GM23338 (cell line): ENCODE measurements around the gene HMCN2. TPM values are rescaled to one million over a fixed set of nuclear protein-coding genes. Genes with fewer than 3 reads are reported as not detected.

Experiments used
- ATAC-seq: fragments of 200-7000 bp; cut with Tn5 transposase; 3 replicates; pipeline ENCODE4 v1.9.1; 2020
- DNase-seq: peaks from one replicate; pipeline ENCODE4 v3.0.0-alpha.2; 2015; ENCODE audit warnings: low spot score
- H2AFZ ChIP-seq: fragments of 200-600 bp; sonication (generic); 2 replicates; pipeline ENCODE4 v1.8.0; 2016; ENCODE audit warnings: antibody characterized with exemption, mild to moderate bottlenecking, moderate library complexity
- H3F3A ChIP-seq: fragments of 200-600 bp; sonication (generic); replicated peaks from 2 replicates; pipeline ENCODE4 v1.8.0; 2017; ENCODE audit warnings: antibody characterized with exemption, mixed run types, low read depth
- H3K27ac ChIP-seq: fragments of 200-600 bp; sonication (generic); 2 replicates; pipeline ENCODE4 v1.6.1; 2016; ENCODE audit warnings: low read depth
- H3K27me3 ChIP-seq: fragments of 200-600 bp; sonication (generic); 2 replicates; pipeline ENCODE4 v1.8.0; 2016; ENCODE audit warnings: mild to moderate bottlenecking, mixed run types, moderate library complexity; ENCODE audit not compliant: insufficient read depth
- H3K36me3 ChIP-seq: fragments of 200-600 bp; sonication (generic); 2 replicates; pipeline ENCODE4 v1.8.0; 2016; ENCODE audit warnings: mild to moderate bottlenecking; ENCODE audit not compliant: insufficient read depth
- H3K4me1 ChIP-seq: fragments of 200-600 bp; sonication (generic); 2 replicates; pipeline ENCODE4 v1.8.0; 2016; ENCODE audit warnings: mild to moderate bottlenecking, moderate library complexity; ENCODE audit not compliant: insufficient read depth
- H3K4me2 ChIP-seq: fragments of 200-600 bp; sonication (generic); 2 replicates; pipeline ENCODE4 v1.7.1; 2017; ENCODE audit warnings: mixed run types
- H3K4me3 ChIP-seq: fragments of 200-600 bp; sonication (generic); 2 replicates; pipeline ENCODE4 v1.6.1; 2016; ENCODE audit warnings: mixed run types
- H3K79me2 ChIP-seq: fragments of 200-600 bp; sonication (generic); replicated peaks from 2 replicates; pipeline ENCODE4 v1.8.0; 2017; ENCODE audit warnings: mild to moderate bottlenecking; ENCODE audit not compliant: insufficient read depth
- H3K9me2 ChIP-seq: fragments of 200-600 bp; sonication (generic); 2 replicates; pipeline ENCODE4 v1.8.0; 2017; ENCODE audit not compliant: insufficient read depth
- H4K20me1 ChIP-seq: fragments of 200-600 bp; sonication (generic); replicated peaks from 2 replicates; pipeline ENCODE4 v1.8.0; 2017; ENCODE audit warnings: mild to moderate bottlenecking; ENCODE audit not compliant: insufficient read depth
- H3K27ac Mint-ChIP-seq: 2 replicates; pipeline ENCODE4 v1.8.0; 2020; ENCODE audit warnings: inconsistent platforms, mild to moderate bottlenecking, moderate library complexity, mixed read lengths
- H3K27me3 Mint-ChIP-seq: 3 replicates; pipeline ENCODE4 v1.8.0; 2022; ENCODE audit warnings: low read depth, mild to moderate bottlenecking, moderate library complexity, mixed read lengths, inconsistent platforms; ENCODE audit not compliant: insufficient read depth, poor library complexity
- H3K36me3 Mint-ChIP-seq: 3 replicates; pipeline ENCODE4 v1.8.0; 2021; ENCODE audit warnings: low read depth, mild to moderate bottlenecking, inconsistent platforms, moderate library complexity, mixed read lengths
- H3K4me1 Mint-ChIP-seq: 3 replicates; pipeline ENCODE4 v1.8.0; 2020; ENCODE audit warnings: mild to moderate bottlenecking, inconsistent platforms, mixed read lengths
- H3K4me3 Mint-ChIP-seq: 3 replicates; pipeline ENCODE4 v1.8.0; 2021; ENCODE audit warnings: moderate library complexity, mild to moderate bottlenecking, inconsistent platforms, mixed read lengths
- H3K9me3 Mint-ChIP-seq: 3 replicates; pipeline ENCODE4 v1.8.0; 2020; ENCODE audit warnings: moderate library complexity, mild to moderate bottlenecking, inconsistent platforms, mixed read lengths
- CTCF ChIP-seq, 2 experiments: fragments of 200-600 bp in 1 of 2; sonication (generic) in 1 of 2; conservative IDR thresholded peaks; 2 replicates each; pipeline versions ENCODE4 v1.5.1 to v1.6.1; 2016 to 2017; ENCODE audit warnings: antibody characterized with exemption in 2 of 2, low read depth in 2 of 2, mild to moderate bottlenecking in 2 of 2, moderate library complexity in 1 of 2
- ETS1 ChIP-seq: IDR thresholded peaks from 2 replicates; pipeline ENCODE4 v1.6.1; 2016; ENCODE audit warnings: antibody characterized with exemption
- EZH2 ChIP-seq: fragments of 200-600 bp; sonication (generic); IDR thresholded peaks from one replicate; pipeline ENCODE4 v1.8.0; 2017; ENCODE audit warnings: antibody characterized with exemption, mild to moderate bottlenecking, low read depth; ENCODE audit not compliant: unreplicated experiment
- REST ChIP-seq: IDR thresholded peaks from one replicate; pipeline ENCODE4 v1.6.1; 2018; ENCODE audit warnings: antibody characterized with exemption; ENCODE audit not compliant: unreplicated experiment
- ZNF331 ChIP-seq: fragments of 250-450 bp; sonication (Bioruptor Pico); IDR thresholded peaks from 2 replicates; pipeline ENCODE4 v1.5.0; 2020; ENCODE audit warnings: low read depth, mild to moderate bottlenecking, moderate library complexity
- ZNF462 ChIP-seq: fragments of 250-450 bp; sonication (Bioruptor Pico); IDR thresholded peaks from 2 replicates; pipeline ENCODE4 v1.5.0; 2020; ENCODE audit warnings: mild to moderate bottlenecking, moderate library complexity
- polyA plus RNA-seq: library from polyadenylated mRNA; unstranded; fragments of >200 nt; fragmentation: Nextera tagmentation; extraction: Ambion mirVana; gene quantifications from 2 replicates; pipeline ENCODE4 v1.2.1, GENCODE V29; 2016
- total RNA-seq: library from RNA; depleted of rRNA; stranded (reverse); fragments of >200 nt; shearing (Covaris generic); gene quantifications from 2 replicates; pipeline ENCODE4 v1.2.3, GENCODE V29; 2014

The HMCN2 gene
- total and polyA plus RNA-seq, 2 experiments from 2014 or later = 1.3 to 4.7 TPM

- no peak for TF ChIP-seq ZNF462
Observed at GRCh38 chr9:130418776-130419175, 153.2 kb downstream of the HMCN2 start (continued).

- H3K27me3 ChIP-seq = no peaks in the 10 kb centered on the region
- no peak overlapping the region for H2AFZ ChIP-seq
- DNase-seq (no peak), ATAC-seq (no peak)
- Mint-ChIP-seq H3K36me3 (peaks cover 15% of the 10 kb centered on the region), H3K27me3 (peaks cover 6% of the 10 kb centered on the region), H3K27ac (no peak overlapping the region), H3K4me3 (no peak overlapping the region), H3K4me1 (peaks cover 21% of the 10 kb centered on the region), H3K9me3 (peaks cover 4% of the 10 kb centered on the region)
- no peaks in the 10 kb centered on the region for H3K36me3 ChIP-seq
- H3K9me2 ChIP-seq = no peaks in the 10 kb centered on the region
- H3K4me3 ChIP-seq = no peak overlapping the region
- no peak overlapping the region for H3K27ac ChIP-seq
- peaks cover 7% of the 10 kb centered on the region; the same call in 1 of the 2 replicates for H3K4me1 ChIP-seq
- H4K20me1 ChIP-seq = no peaks in the 10 kb centered on the region
- no peaks in the 10 kb centered on the region for H3K79me2 ChIP-seq
- H3F3A ChIP-seq = no peaks in the 10 kb centered on the region
- H3K4me2 ChIP-seq = no peak overlapping the region
- TF ChIP-seq CTCF (conservative IDR thresholded peaks at IDR 0.05; ENCODE audit: low read depth in 2 of 2) (no peak), ZNF331 (CRISPR knock-in tag) (no peak), ETS1 (no peak), EZH2 (no peak), REST (no peak)
Observed at GRCh38 chr9:130419521-130420035, 154.0 kb downstream of the HMCN2 start.
